Heart left ventricle (tissue), 13 donors: ENCODE data around the gene NDUFS1.

Source experiments
- CTCF ChIP-seq, 12 donors: fragments of 200-600 bp; sonication (generic) in 4 of 12; IDR thresholded peaks; one replicate each; pipeline versions ENCODE4 v1.5.0 to v1.8.0; 2018 to 2022; ENCODE audit warnings: antibody characterized with exemption in 12 of 12, mild to moderate bottlenecking in 5 of 12
- POLR2A ChIP-seq, 2 donors: fragments of 450-650 bp; IDR thresholded peaks; one replicate each; pipeline ENCODE4 v1.6.1; 2017; ENCODE audit warnings: antibody characterized with exemption in 2 of 2, mild to moderate bottlenecking in 2 of 2, moderate library complexity in 2 of 2
- donor health status: ischemic (EF 13 %, LVEDD 7.1; RV severe dilation, severe dysfunction).
- donor health status: DM: no; HTN: yes; CAD: no.
- donor health status: DM: no; HTN: no; CAD: no.
- donor health status: ischemic (EF 25% LVEDD 6.9; RV normal size, moderate dysfunction).
- donor health status: ischemic (EF 25% LVEDD 5.7; RV mildly dilated, moderate dysfunction).
- donor health status: ischemic (EF 35%, LVEDD 5.7; RV mildly dilated, moderate dysfunction).
- donor health status: nonischemic (EF 11% LVEDD 7.7; RV severe dilation, severe dysfunction).
- donor health status: DM: yes; HTN: yes; CAD: no.
- donor health status: PGD.
- donor health status: ischemic (EF 29% LVEDD 5.4; RV normal size, mild dysfunction).
- donor health status: nonischemic (EF 23%, LVEDD 6.1; RV moderate dilation, normal function).

- TF ChIP-seq CTCF (IDR thresholded peaks at IDR 0.05) (no peak), POLR2A (IDR thresholded peaks at IDR 0.05) (no peak)
Observed at GRCh38 chr2:206202446-206202845, 43.2 kb upstream of the NDUFS1 start.
